PFSK-1 (cell line): ENCODE measurements around the gene HMHB1.

Experiments used
- FOXP2 ChIP-seq: optimal IDR thresholded peaks from 2 replicates; pipeline ENCODE3; 2011; ENCODE audit warnings: borderline replicate concordance, control low read depth, inconsistent platforms; ENCODE audit not compliant: insufficient read depth; ENCODE audit errors: extremely low read length, extremely low read depth
- POLR2AphosphoS5 ChIP-seq: IDR thresholded peaks from 2 replicates; pipeline ENCODE4 v1.6.1; 2012; ENCODE audit warnings: low read depth, mild to moderate bottlenecking, control low read depth, low read length, moderate library complexity
- SIN3A ChIP-seq: IDR thresholded peaks from 2 replicates; pipeline ENCODE4 v1.6.1; 2012; ENCODE audit warnings: mild to moderate bottlenecking, low read length, moderate library complexity, borderline replicate concordance; ENCODE audit not compliant: insufficient read depth
- TF ChIP-seq, protein P1 (sequence below), 2 experiments: IDR thresholded peaks; 2 replicates each; pipeline versions ENCODE4 v1.6.1 to v1.8.0; 2011 to 2012; ENCODE audit warnings: low read depth in 2 of 2, low read length in 2 of 2, control low read depth in 1 of 2, inconsistent platforms in 1 of 2, mild to moderate bottlenecking in 1 of 2, moderate library complexity in 1 of 2; ENCODE audit not compliant: insufficient read depth in 1 of 2

DNA sequence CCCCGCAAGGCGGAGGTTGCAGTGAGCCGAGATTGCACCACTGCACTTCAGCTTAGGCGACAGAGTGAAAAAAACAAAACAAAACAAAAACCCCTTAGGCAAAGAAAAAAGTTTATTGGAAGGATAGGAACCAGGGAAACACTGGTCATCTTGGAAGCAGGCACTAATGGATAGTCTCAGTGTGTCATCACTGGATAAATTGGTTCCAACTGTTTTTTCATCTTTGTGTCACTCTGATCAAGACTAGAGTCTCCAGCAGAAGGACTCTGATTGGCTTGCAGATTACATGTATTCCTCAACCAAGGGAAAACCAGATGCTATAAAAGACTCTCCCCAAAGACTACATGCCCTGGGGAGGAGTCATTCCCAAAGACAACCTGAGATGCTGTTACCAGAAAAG, 35.0 kb upstream of the HMHB1 start:
- no peak for TF ChIP-seq POLR2AphosphoS5
- no peak for TF ChIP-seq SIN3A
- TF ChIP-seq, protein P1, sequence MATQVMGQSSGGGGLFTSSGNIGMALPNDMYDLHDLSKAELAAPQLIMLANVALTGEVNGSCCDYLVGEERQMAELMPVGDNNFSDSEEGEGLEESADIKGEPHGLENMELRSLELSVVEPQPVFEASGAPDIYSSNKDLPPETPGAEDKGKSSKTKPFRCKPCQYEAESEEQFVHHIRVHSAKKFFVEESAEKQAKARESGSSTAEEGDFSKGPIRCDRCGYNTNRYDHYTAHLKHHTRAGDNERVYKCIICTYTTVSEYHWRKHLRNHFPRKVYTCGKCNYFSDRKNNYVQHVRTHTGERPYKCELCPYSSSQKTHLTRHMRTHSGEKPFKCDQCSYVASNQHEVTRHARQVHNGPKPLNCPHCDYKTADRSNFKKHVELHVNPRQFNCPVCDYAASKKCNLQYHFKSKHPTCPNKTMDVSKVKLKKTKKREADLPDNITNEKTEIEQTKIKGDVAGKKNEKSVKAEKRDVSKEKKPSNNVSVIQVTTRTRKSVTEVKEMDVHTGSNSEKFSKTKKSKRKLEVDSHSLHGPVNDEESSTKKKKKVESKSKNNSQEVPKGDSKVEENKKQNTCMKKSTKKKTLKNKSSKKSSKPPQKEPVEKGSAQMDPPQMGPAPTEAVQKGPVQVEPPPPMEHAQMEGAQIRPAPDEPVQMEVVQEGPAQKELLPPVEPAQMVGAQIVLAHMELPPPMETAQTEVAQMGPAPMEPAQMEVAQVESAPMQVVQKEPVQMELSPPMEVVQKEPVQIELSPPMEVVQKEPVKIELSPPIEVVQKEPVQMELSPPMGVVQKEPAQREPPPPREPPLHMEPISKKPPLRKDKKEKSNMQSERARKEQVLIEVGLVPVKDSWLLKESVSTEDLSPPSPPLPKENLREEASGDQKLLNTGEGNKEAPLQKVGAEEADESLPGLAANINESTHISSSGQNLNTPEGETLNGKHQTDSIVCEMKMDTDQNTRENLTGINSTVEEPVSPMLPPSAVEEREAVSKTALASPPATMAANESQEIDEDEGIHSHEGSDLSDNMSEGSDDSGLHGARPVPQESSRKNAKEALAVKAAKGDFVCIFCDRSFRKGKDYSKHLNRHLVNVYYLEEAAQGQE (IDR thresholded peaks at IDR 0.05; ENCODE audit: insufficient read depth in 1 of 2, low read depth in 2 of 2, low read length in 2 of 2) = no peak
- no peak for TF ChIP-seq FOXP2
